ENCODE results near the gene TRAM2. TPM values are rescaled to one million over a fixed set of nuclear protein-coding genes. Genes with fewer than 3 reads are reported as not detected.

Gene TRAM2
- total and polyA plus RNA-seq, 4 experiments from 2014 or later, result 2.7 to 11.3 (median 7.5) TPM

GRCh38 chr6:52598123-52598823 lies 21.4 kb upstream of the TRAM2 start:
- no peaks in the 10 kb centered on the region for H3K36me3 Mint-ChIP-seq
- no peaks in the 10 kb centered on the region for H3K27me3 ChIP-seq (ENCODE audit: insufficient read depth, low read length)
- intact Hi-C loops (cut with micrococcal nuclease), result loop anchor here (5.0 kb wide), 1 partner anchor 181 kb away; no protein-coding TSS in a partner anchor
- H3K4me3 Mint-ChIP-seq, result no peak overlapping the region
- no peak overlapping the region for H3K4me3 ChIP-seq (ENCODE audit: low read length in 2 of 2)
- H3K9me3 ChIP-seq (ENCODE audit: control insufficient read depth in 1 of 2, low read length in 2 of 2), result no peaks in the 10 kb centered on the region
- no peaks in the 10 kb centered on the region for H3K4me1 ChIP-seq (ENCODE audit: insufficient read depth, low read length)
- peaks cover 0 to 7% (median 4%) of the 10 kb centered on the region in 4 donors for H3K4me1 Mint-ChIP-seq
- peaks cover 3 to 5% of the 10 kb centered on the region in 2 donors for H3K27me3 Mint-ChIP-seq
- no peaks in the 10 kb centered on the region for H3K36me3 ChIP-seq (ENCODE audit: insufficient read depth, low read length)
- POLR2A ChIA-PET (ENCODE audit: partially characterized antibody), result interaction anchor here (0.6 to 1.2 kb wide), 2 partner anchors 56 to 179 kb away, joined by 3 read pairs; no protein-coding TSS in a partner anchor
- CTCF ChIA-PET (ENCODE audit: partially characterized antibody), result interaction anchor here (1.1 to 3.1 kb wide), 5 partner anchors 51 to 182 kb away, joined by 3 to 17 read pairs (median 6); no protein-coding TSS in a partner anchor
- DNase-seq, result peak in 1 of 5 donors; percentile 11
- H3K9me3 Mint-ChIP-seq, result peaks cover 0 to 1% (median 0%) of the 10 kb centered on the region in 8 donors
- peak overlapping the region in 1 of 7 donors; percentile 15 for H3K27ac Mint-ChIP-seq
- H3K27ac ChIP-seq (ENCODE audit: low read depth, low read length), result no peak overlapping the region

GRCh38 chr6:52597738-52598122 lies 20.9 kb upstream of the TRAM2 start:
- Histone ChIP-seq H3K36me3 (ENCODE audit: insufficient read depth, low read length) (no peaks in the 10 kb centered on the region), H3K9me3 (ENCODE audit: control insufficient read depth in 1 of 2, low read length in 2 of 2) (no peaks in the 10 kb centered on the region), H3K27me3 (ENCODE audit: insufficient read depth, low read length) (no peaks in the 10 kb centered on the region), H3K4me3 (ENCODE audit: low read length in 2 of 2) (no peak overlapping the region), H3K27ac (ENCODE audit: low read depth, low read length) (no peak overlapping the region), H3K4me1 (ENCODE audit: insufficient read depth, low read length) (no peaks in the 10 kb centered on the region)
- peaks cover 3 to 5% of the 10 kb centered on the region in 2 donors for H3K27me3 Mint-ChIP-seq
- ChIA-PET CTCF (ENCODE audit: partially characterized antibody) (interaction anchor here (0.8 to 3.1 kb wide), 6 partner anchors 8 to 181 kb away, joined by 3 to 17 read pairs (median 6); partner anchors contain the start of gene EFHC1), POLR2A (ENCODE audit: partially characterized antibody) (interaction anchor here (1.2 kb wide), 1 partner anchor 178 kb away, joined by 3 read pairs; no protein-coding TSS in a partner anchor)
- peaks cover 0 to 7% (median 4%) of the 10 kb centered on the region in 4 donors for H3K4me1 Mint-ChIP-seq
- H3K4me3 Mint-ChIP-seq, result no peak overlapping the region
- peaks cover 0 to 1% (median 0%) of the 10 kb centered on the region in 8 donors for H3K9me3 Mint-ChIP-seq
- no peaks in the 10 kb centered on the region for H3K36me3 Mint-ChIP-seq
- no peak overlapping the region for H3K27ac Mint-ChIP-seq
- DNase-seq, result no peak
- intact Hi-C loops (cut with micrococcal nuclease), result loop anchor here (5.0 kb wide), 1 partner anchor 180 kb away; no protein-coding TSS in a partner anchor

GRCh38 chr6:52596371-52597028 lies 19.6 kb upstream of the TRAM2 start:
- POLR2A ChIA-PET (ENCODE audit: partially characterized antibody), result no interaction called here
- peaks cover 0 to 7% (median 4%) of the 10 kb centered on the region in 4 donors for H3K4me1 Mint-ChIP-seq
- no peaks in the 10 kb centered on the region for H3K36me3 Mint-ChIP-seq
- no peak for DNase-seq
- peak overlapping the region in 1 of 7 donors; percentile 4 for H3K27ac Mint-ChIP-seq
- H3K4me1 ChIP-seq (ENCODE audit: insufficient read depth, low read length), result no peaks in the 10 kb centered on the region
- no peaks in the 10 kb centered on the region for H3K27me3 ChIP-seq (ENCODE audit: insufficient read depth, low read length)
- CTCF ChIA-PET (ENCODE audit: partially characterized antibody), result interaction anchor here (1.2 to 3.1 kb wide), 5 partner anchors 10 to 311 kb away, joined by 3 to 12 read pairs (median 5); no protein-coding TSS in a partner anchor
- H3K9me3 Mint-ChIP-seq, result peaks cover 0 to 1% (median 0%) of the 10 kb centered on the region in 8 donors
- no peak overlapping the region for H3K4me3 Mint-ChIP-seq
- intact Hi-C loops (cut with micrococcal nuclease), result loop anchor here (5.0 kb wide), 1 partner anchor 179 kb away; no protein-coding TSS in a partner anchor
- H3K27me3 Mint-ChIP-seq, result peaks cover 0 to 5% of the 10 kb centered on the region in 2 donors
- H3K9me3 ChIP-seq (ENCODE audit: control insufficient read depth in 1 of 2, low read length in 2 of 2), result no peaks in the 10 kb centered on the region
- H3K27ac ChIP-seq (ENCODE audit: low read depth, low read length), result no peak overlapping the region
- no peak overlapping the region for H3K4me3 ChIP-seq (ENCODE audit: low read length in 2 of 2)
- no peaks in the 10 kb centered on the region for H3K36me3 ChIP-seq (ENCODE audit: insufficient read depth, low read length)

GRCh38 chr6:52595796-52596130 lies 18.9 kb upstream of the TRAM2 start:
- CTCF ChIA-PET (ENCODE audit: partially characterized antibody), result interaction anchor here (0.8 to 3.1 kb wide), 4 partner anchors 9 to 310 kb away, joined by 3 to 12 read pairs (median 5); no protein-coding TSS in a partner anchor
- Histone ChIP-seq H3K27me3 (ENCODE audit: insufficient read depth, low read length) (no peaks in the 10 kb centered on the region), H3K4me3 (ENCODE audit: low read length in 2 of 2) (no peak overlapping the region), H3K4me1 (ENCODE audit: insufficient read depth, low read length) (no peaks in the 10 kb centered on the region), H3K27ac (ENCODE audit: low read depth, low read length) (no peak overlapping the region), H3K36me3 (ENCODE audit: insufficient read depth, low read length) (no peaks in the 10 kb centered on the region), H3K9me3 (ENCODE audit: control insufficient read depth in 1 of 2, low read length in 2 of 2) (no peaks in the 10 kb centered on the region)
- no peak overlapping the region for H3K27ac Mint-ChIP-seq
- no peaks in the 10 kb centered on the region for H3K27me3 Mint-ChIP-seq
- H3K9me3 Mint-ChIP-seq, result peaks cover 0 to 1% (median 0%) of the 10 kb centered on the region in 8 donors
- no peak overlapping the region for H3K4me3 Mint-ChIP-seq
- POLR2A ChIA-PET (ENCODE audit: partially characterized antibody), result no interaction called here
- H3K4me1 Mint-ChIP-seq, result peaks cover 0 to 7% (median 4%) of the 10 kb centered on the region in 4 donors
- DNase-seq, result no peak
- intact Hi-C loops (cut with micrococcal nuclease), result loop anchor here (5.0 kb wide), 1 partner anchor 178 kb away; no protein-coding TSS in a partner anchor
- H3K36me3 Mint-ChIP-seq, result no peaks in the 10 kb centered on the region

- ChIA-PET CTCF (ENCODE audit: partially characterized antibody) (interaction anchor here (0.8 to 3.1 kb wide), 5 partner anchors 10 to 310 kb away, joined by 3 to 12 read pairs (median 4); partner anchors contain the start of gene EFHC1), POLR2A (ENCODE audit: partially characterized antibody) (no interaction called here)
- Histone ChIP-seq H3K9me3 (ENCODE audit: control insufficient read depth in 1 of 2, low read length in 2 of 2) (no peaks in the 10 kb centered on the region), H3K4me1 (ENCODE audit: insufficient read depth, low read length) (no peaks in the 10 kb centered on the region), H3K4me3 (ENCODE audit: low read length in 2 of 2) (no peak overlapping the region), H3K27ac (ENCODE audit: low read depth, low read length) (no peak overlapping the region), H3K27me3 (ENCODE audit: insufficient read depth, low read length) (no peaks in the 10 kb centered on the region), H3K36me3 (ENCODE audit: insufficient read depth, low read length) (no peaks in the 10 kb centered on the region)
- H3K36me3 Mint-ChIP-seq, result no peaks in the 10 kb centered on the region
- H3K4me3 Mint-ChIP-seq, result no peak overlapping the region
- H3K4me1 Mint-ChIP-seq, result peaks cover 0 to 7% (median 4%) of the 10 kb centered on the region in 4 donors
- no peak overlapping the region for H3K27ac Mint-ChIP-seq
- H3K9me3 Mint-ChIP-seq, result peaks cover 0 to 1% (median 0%) of the 10 kb centered on the region in 8 donors
- intact Hi-C loops (cut with micrococcal nuclease), result loop anchor here (5.0 kb wide), 1 partner anchor 178 kb away; no protein-coding TSS in a partner anchor
- DNase-seq, result no peak
- H3K27me3 Mint-ChIP-seq, result no peaks in the 10 kb centered on the region
These were observed 18.3 kb upstream of the TRAM2 start for GRCh38 chr6:52595000-52595795.

GRCh38 chr6:52594221-52594620 lies 17.4 kb upstream of the TRAM2 start:
- H3K36me3 Mint-ChIP-seq, result no peaks in the 10 kb centered on the region
- CTCF ChIA-PET (ENCODE audit: partially characterized antibody), result interaction anchor here (1.0 to 3.1 kb wide), 3 partner anchors 54 to 175 kb away, joined by 3 to 12 read pairs (median 3); partner anchors contain the start of gene EFHC1
- Histone ChIP-seq H3K36me3 (ENCODE audit: insufficient read depth, low read length) (no peaks in the 10 kb centered on the region), H3K4me3 (ENCODE audit: low read length in 2 of 2) (no peak overlapping the region), H3K27me3 (ENCODE audit: insufficient read depth, low read length) (no peaks in the 10 kb centered on the region), H3K27ac (ENCODE audit: low read depth, low read length) (no peak overlapping the region), H3K4me1 (ENCODE audit: insufficient read depth, low read length) (no peaks in the 10 kb centered on the region), H3K9me3 (ENCODE audit: control insufficient read depth in 1 of 2, low read length in 2 of 2) (no peaks in the 10 kb centered on the region)
- peaks cover 0 to 1% (median 0%) of the 10 kb centered on the region in 8 donors for H3K9me3 Mint-ChIP-seq
- H3K27me3 Mint-ChIP-seq, result no peaks in the 10 kb centered on the region
- intact Hi-C loops (cut with micrococcal nuclease), result no loop called here
- H3K4me1 Mint-ChIP-seq, result peaks cover 0 to 7% (median 4%) of the 10 kb centered on the region in 4 donors
- POLR2A ChIA-PET (ENCODE audit: partially characterized antibody), result no interaction called here
- no peak for DNase-seq
- no peak overlapping the region for H3K4me3 Mint-ChIP-seq
- no peak overlapping the region for H3K27ac Mint-ChIP-seq

All from CD4-positive, alpha-beta memory T cell (primary cell).